ENCODE measurements around the gene PNPLA5. TPM values are rescaled to one million over a fixed set of nuclear protein-coding genes. Genes with fewer than 3 reads are reported as not detected.

PNPLA5 gene, protein sequence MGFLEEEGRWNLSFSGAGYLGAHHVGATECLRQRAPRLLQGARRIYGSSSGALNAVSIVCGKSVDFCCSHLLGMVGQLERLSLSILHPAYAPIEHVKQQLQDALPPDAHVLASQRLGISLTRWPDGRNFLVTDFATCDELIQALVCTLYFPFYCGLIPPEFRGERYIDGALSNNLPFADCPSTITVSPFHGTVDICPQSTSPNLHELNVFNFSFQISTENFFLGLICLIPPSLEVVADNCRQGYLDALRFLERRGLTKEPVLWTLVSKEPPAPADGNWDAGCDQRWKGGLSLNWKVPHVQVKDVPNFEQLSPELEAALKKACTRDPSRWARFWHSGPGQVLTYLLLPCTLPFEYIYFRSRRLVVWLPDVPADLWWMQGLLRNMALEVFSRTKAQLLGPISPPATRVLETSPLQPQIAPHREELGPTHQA
- 0.04 to 0.05 TPM in 2 of 5 replicates, not detected in the others for total RNA-seq (2022; extraction: Qiagen RNA extraction; ENCODE audit: low read depth)

DNA sequence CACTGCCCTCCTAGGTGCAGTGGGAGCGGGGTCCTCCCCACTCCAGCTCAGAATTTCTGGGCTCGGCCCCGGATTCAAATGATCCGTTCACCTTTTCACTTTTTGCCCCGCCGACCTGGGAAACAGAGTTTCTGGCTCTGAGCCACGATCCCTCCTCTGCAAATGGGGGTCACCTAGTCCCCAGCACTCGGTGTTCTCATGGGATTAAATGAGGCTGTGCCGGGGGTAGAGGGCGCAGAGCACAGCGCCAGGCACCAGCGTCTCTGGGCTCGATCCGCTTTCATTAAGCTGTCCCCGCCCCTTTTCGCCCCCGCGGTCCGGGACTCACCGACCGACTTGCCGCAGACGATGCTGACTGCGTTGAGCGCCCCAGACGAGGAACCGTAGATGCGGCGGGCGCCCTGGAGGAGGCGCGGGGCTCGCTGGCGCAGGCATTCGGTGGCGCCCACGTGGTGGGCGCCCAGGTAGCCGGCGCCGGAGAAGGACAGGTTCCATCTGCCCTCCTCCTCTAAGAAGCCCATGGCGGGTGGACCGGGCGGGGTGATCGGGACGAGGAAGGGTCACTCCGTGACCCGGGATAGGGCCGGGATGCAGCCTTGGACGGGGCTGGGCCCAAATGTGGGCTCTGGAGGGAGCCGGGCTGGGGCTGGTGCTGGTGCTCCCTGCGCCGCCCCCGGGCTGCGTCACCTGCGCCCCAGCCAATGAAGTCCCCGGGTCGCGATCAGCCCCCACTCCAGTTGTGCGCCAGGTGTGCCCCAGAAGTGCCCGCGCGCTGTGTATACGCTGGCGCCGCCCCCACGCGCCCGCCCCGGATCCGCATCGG lies at the start of gene PNPLA5:
PNPLA5 (minus strand) TSS at position 654 of the 823 bp plus-strand sequence; CDS start at position 521, 133 bp downstream.

DNA sequence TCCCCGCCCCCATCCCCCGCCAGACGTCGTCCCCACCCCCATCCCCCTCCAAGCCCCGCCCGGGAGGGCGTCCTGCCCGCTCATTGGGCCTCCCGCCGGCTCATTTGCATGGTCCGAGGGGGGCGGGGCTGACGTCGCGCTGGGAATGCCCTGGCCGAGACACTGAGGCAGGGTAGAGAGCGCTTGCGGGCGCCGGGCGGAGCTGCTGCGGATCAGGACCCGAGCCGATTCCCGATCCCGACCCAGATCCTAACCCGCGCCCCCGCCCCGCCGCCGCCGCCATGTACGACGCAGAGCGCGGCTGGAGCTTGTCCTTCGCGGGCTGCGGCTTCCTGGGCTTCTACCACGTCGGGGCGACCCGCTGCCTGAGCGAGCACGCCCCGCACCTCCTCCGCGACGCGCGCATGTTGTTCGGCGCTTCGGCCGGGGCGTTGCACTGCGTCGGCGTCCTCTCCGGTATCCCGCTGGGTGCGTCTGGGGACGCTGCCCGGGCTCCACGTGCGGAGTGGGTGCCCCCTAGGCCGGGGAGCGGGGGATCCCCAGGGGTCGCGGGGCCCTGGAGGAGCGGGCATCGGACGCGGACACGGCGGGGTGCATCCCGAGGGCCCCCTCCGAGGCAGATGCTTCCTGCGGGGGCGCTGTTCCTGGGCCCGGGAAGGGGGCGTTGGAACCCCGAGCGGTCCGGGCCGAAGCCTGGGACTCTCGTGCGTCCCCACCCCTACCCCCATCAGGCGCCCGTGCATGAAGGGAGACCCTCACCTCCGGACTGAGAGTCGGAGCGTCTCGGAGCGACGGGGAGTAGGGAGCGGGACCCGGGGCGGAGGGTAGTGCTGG lies 32.0 kb upstream of the PNPLA5 start, which contains the start of gene PNPLA3:
PNPLA3 (plus strand) TSS at position 175 of the 834 bp plus-strand sequence; CDS start at position 282, 107 bp downstream.

DNA sequence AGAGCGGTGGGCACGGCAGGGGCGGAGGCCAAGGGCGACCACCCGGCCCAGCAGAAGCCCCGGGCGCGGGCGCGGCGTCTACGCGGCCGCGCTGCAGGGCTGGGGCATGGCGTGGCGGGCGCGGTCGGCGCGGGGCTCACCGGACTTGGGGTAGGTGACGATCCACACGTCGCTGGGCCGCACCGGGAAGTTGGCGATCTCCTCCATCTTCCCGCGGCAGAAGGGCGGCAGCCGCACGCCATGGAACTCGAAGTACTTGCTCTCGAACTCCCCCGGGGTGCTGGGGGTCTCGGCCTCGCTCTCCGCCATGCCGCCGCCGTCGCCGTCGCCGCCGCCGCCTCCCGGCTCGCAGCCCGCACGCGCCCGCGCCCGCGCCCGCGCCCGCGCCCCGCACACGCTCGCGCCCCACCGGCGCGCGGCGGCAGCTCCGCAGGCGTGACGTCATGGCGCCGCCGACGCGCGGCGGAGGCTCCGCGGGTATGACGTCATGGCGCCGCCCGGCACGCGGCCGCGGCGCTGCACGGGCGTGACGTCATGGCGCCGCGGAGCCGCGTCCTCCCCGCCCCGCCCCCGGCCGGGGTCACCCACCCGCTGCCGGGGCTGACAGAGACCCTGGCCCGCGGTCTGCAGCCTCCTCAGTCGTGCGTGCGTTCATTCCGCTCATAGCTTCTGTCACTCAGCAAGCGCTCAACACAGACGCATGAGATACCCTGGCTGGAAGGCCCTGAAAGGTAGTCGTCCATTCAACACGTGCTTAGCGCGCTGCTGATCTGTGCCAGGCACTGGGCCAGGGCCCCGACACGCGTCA lies 29.5 kb downstream of the PNPLA5 start, which contains the start of gene SULT4A1:
SULT4A1 (minus strand) TSS at position 440 of the 808 bp plus-strand sequence; CDS start at position 309, 131 bp downstream.

Other genes with a start within 250 kb of the PNPLA5 start
- gene EFCAB6, start 79.7 kb downstream of the PNPLA5 start, total RNA-seq (2022; extraction: Qiagen RNA extraction; ENCODE audit: low read depth), result 0.33 to 0.49 TPM (median 0.46 TPM) in 5 replicates
- not detected in 5 replicates for gene SULT4A1, start 29.5 kb downstream of the PNPLA5 start, total RNA-seq (2022; extraction: Qiagen RNA extraction; ENCODE audit: low read depth)
- gene PNPLA3, start 31.8 kb upstream of the PNPLA5 start, total RNA-seq (2022; extraction: Qiagen RNA extraction; ENCODE audit: low read depth), result 0.80 to 1.3 TPM (median 0.94 TPM) in 5 replicates
- gene SAMM50, start 63.4 kb upstream of the PNPLA5 start, total RNA-seq (2022; extraction: Qiagen RNA extraction; ENCODE audit: low read depth), result 43.6 to 49.2 TPM (median 47.3 TPM) in 5 replicates
- 37.1 to 42.5 TPM (median 40.4 TPM) in 5 replicates for gene PARVB, start 132.3 kb upstream of the PNPLA5 start, total RNA-seq (2022; extraction: Qiagen RNA extraction; ENCODE audit: low read depth)

All from A549 treated with DMSO at 1 μM for 4 hours (cell line).